Measurements from ENCODE around the gene PODXL2. TPM values are rescaled to one million over a fixed set of nuclear protein-coding genes. Genes with fewer than 3 reads are reported as not detected.
"Not testable (repeated sequence)": the region's sequence is repeated elsewhere in the genome, so short reads cannot be mapped to it uniquely, and the experiment has no call there.

Gene PODXL2
- total RNA-seq, 4 donors from 2014 or later, result 1.5 to 13.5 TPM; not detected in 2

DNA sequence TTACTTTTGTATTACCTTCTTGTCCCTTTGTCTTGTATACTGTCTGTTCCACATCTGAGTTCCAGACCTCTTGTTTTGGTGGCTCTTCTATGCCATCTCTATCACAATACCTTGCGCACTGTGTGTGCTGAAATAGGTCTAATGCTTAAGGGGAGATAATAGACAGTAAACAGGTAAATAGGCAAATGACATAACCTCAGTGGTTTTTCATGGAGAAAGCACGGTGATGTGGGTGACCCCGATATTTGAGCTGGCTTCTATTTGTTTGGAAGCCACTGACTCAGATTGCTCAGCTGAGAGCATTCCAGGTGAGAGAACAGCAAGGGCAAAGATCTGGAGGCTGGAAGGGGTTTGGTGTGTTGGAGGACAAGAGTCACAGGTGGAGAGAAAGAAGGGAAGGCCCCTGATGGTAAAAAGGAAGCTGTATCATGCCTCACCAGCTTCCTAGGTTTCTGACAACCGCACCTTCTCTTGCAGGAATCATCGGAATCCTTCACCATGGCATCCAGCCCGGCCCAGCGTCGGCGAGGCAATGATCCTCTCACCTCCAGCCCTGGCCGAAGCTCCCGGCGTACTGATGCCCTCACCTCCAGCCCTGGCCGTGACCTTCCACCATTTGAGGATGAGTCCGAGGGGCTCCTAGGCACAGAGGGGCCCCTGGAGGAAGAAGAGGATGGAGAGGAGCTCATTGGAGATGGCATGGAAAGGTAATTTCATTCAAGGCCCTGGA lies 30.0 kb upstream of the PODXL2 start:
- H3K27ac ChIP-seq, result peak overlapping the region; percentile 61 to 70
- no peaks in the 10 kb centered on the region for H3K4me1 ChIP-seq
- TF ChIP-seq, protein P1, sequence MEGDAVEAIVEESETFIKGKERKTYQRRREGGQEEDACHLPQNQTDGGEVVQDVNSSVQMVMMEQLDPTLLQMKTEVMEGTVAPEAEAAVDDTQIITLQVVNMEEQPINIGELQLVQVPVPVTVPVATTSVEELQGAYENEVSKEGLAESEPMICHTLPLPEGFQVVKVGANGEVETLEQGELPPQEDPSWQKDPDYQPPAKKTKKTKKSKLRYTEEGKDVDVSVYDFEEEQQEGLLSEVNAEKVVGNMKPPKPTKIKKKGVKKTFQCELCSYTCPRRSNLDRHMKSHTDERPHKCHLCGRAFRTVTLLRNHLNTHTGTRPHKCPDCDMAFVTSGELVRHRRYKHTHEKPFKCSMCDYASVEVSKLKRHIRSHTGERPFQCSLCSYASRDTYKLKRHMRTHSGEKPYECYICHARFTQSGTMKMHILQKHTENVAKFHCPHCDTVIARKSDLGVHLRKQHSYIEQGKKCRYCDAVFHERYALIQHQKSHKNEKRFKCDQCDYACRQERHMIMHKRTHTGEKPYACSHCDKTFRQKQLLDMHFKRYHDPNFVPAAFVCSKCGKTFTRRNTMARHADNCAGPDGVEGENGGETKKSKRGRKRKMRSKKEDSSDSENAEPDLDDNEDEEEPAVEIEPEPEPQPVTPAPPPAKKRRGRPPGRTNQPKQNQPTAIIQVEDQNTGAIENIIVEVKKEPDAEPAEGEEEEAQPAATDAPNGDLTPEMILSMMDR (IDR thresholded peaks at IDR 0.05), result no peak
- no peak for TF ChIP-seq POLR2A (IDR thresholded peaks at IDR 0.05)
- no peak for DNase-seq
- no peaks in the 10 kb centered on the region for H3K9me3 ChIP-seq
- no peaks in the 10 kb centered on the region for H3K27me3 ChIP-seq
- H3K36me3 ChIP-seq, result no peaks in the 10 kb centered on the region
- peak overlapping the region; percentile 37 to 42 for H3K4me3 ChIP-seq
- intact Hi-C loops (cut with DNase I; ENCODE audit: low total_unique reads), result loop anchor here (10.0 kb wide), 1 partner anchor 76 kb away; the partner anchor contains the start of gene ABTB1

- no peaks in the 10 kb centered on the region for H3K9me3 ChIP-seq
- TF ChIP-seq, protein P1 (IDR thresholded peaks at IDR 0.05), result no peak
- TF ChIP-seq POLR2A (IDR thresholded peaks at IDR 0.05), result no peak
- no peak overlapping the region for H3K27ac ChIP-seq
- no peaks in the 10 kb centered on the region for H3K27me3 ChIP-seq
- H3K4me1 ChIP-seq, result no peaks in the 10 kb centered on the region
- intact Hi-C loops (cut with DNase I; ENCODE audit: low total_unique reads), result no loop called here
- no peaks in the 10 kb centered on the region for H3K36me3 ChIP-seq
- no peak for DNase-seq
- no peak overlapping the region for H3K4me3 ChIP-seq
These were observed 28.1 kb upstream of the PODXL2 start for GRCh38 chr3:127600749-127601456.

DNA sequence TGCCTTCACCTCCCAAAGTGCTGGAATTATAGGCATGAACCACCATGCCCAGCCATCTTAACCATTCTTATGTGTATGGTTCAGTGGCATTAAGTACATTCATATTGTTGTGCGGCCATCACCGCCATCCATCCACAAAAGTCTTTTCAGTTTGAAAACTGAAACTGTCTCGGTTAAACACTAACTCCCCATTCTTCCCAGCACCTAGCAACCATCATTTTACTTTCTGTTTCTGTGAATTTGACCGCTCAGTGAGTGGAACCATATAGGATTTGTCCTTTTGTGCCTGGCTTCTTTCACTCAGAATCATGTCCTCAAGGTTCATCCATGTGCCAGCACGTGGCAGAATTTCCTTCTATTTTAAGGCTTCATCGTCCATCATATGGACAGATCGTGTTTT lies 24.9 kb upstream of the PODXL2 start:
- H3K4me3 ChIP-seq, result no peak overlapping the region
- H3K9me3 ChIP-seq, result no peaks in the 10 kb centered on the region
- no peaks in the 10 kb centered on the region for H3K36me3 ChIP-seq
- intact Hi-C loops (cut with DNase I; ENCODE audit: low total_unique reads), result no loop called here
- no peak for DNase-seq
- H3K4me1 ChIP-seq, result no peaks in the 10 kb centered on the region
- no peaks in the 10 kb centered on the region for H3K27me3 ChIP-seq
- TF ChIP-seq, protein P1 (IDR thresholded peaks at IDR 0.05), result no peak
- TF ChIP-seq POLR2A (IDR thresholded peaks at IDR 0.05), result no peak
- H3K27ac ChIP-seq, result no peak overlapping the region

GRCh38 chr3:127604546-127605165 lies 24.3 kb upstream of the PODXL2 start:
- no peaks in the 10 kb centered on the region for H3K27me3 ChIP-seq
- no peaks in the 10 kb centered on the region for H3K9me3 ChIP-seq
- DNase-seq, result no peak
- intact Hi-C loops (cut with DNase I; ENCODE audit: low total_unique reads), result no loop called here
- H3K27ac ChIP-seq, result no peak overlapping the region
- no peaks in the 10 kb centered on the region for H3K4me1 ChIP-seq
- TF ChIP-seq, protein P1 (IDR thresholded peaks at IDR 0.05), result no peak
- no peak for TF ChIP-seq POLR2A (IDR thresholded peaks at IDR 0.05)
- no peaks in the 10 kb centered on the region for H3K36me3 ChIP-seq
- no peak overlapping the region for H3K4me3 ChIP-seq

GRCh38 chr3:127605547-127605946 lies 23.4 kb upstream of the PODXL2 start:
- intact Hi-C loops (cut with DNase I; ENCODE audit: low total_unique reads); H3K4me3 ChIP-seq; H3K9me3 ChIP-seq; H3K27me3 ChIP-seq; H3K27ac ChIP-seq; DNase-seq; H3K4me1 ChIP-seq; H3K36me3 ChIP-seq: not testable (repeated sequence)

Data from uterus (tissue), 4 donors.